AG08395 (cell line): ENCODE data around the gene SYPL2.

ENCODE experiments used
- DNase-seq: peaks from one replicate; pipeline ENCODE4 v3.0.0; 2012; ENCODE audit warnings: mixed read lengths, low spot score

Gene SYPL2

DNA sequence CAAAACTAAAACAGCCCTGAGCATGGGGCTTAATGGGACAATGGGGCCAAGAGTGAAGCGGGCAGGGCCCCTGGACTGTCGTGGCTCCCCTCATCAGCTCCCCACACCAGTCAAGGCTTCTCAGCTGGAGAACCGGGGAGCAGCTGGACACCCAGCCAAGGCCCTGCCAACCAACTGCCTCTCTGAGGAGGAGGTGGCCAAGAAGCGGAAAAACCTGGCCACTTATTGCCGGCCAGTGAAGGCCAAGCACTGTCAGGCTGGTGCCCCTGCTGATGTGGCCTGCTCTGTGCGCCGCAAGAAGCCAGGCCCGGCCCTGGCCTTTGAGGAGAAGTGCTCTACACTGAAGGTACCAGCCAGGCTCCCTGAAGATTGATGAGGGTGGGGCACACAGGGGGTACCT, 25.0 kb downstream of the SYPL2 start:
- DNase-seq, result no peak

DNA sequence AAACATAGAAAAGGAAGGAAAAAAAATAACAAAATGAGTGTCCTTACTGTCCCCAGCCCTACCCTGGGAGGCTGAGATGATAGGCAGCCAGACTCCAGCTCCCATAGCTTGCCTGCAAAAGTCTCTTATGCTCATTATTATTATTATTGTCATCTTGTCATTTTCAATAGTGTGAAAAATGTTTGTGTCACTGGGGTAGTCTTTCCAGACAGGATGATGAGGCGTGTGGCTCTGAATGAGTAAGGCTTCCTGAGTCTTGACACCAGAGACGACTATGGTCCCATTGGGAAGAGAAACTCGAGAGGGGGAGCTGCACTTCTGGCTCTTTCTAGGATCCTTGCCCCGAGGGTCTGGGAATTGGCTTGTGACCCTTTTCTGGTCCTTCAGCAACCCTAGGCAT, 26.4 kb downstream of the SYPL2 start:
- DNase-seq, result no peak

DNA sequence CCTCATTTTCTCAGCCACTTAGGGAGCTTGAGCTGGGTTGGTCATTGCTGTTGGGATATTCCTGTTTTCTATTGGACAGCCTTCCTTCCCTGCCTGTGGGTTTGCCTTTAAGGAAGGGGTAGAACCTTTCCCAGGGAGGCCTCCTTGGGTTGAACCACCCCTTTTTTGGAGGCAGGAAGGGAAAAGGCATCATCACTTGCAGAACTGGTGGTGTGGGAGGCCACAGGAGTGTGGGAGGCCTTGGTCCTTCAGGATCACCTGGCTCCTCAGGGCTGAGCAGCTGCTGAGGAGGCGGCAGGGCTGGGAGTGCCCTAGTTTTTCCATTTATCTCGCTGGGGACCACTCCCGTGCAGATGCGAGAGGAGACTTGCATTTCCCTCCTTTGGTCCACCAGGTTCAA, 26.9 kb downstream of the SYPL2 start:
- no peak for DNase-seq

DNA sequence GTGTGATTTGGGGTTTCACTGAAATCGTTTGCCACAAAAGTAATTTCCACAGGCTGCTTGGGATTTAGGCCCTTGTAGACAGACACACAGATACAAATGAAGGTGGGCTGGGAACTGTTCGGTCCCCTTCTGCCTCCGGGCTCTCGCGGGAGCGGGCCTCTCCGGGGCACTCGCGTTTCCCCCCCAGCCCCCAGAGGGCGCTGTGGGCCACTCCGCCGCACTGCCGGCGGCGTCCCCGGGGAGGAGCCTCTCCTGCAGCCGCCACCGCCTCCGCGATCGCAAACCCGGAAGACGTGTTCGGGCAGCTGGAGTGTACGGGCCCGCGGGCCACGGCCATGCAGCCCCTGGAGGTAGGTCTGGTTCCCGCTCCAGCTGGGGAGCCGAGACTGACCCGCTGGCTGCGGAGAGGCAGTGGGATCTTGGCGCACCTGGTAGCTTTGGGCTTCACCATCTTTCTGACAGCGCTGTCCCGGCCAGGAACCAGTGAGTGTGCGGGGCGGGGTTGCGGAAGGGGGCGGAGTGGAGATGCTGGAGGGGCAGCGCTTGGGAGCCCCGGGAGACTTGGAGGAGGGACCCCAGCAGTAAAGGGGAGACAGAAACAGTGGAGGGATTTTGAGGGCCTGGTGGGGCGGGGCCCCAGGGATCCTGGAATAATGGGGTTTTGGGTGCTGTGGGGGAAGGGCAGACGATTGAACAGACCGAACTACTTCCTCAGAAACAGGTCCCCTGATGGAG, 27.6 kb downstream of the SYPL2 start, which contains the start of gene CYB561D1:
Gene CYB561D1, plus strand, starts transcription at position 290 of the 735 bp plus-strand sequence. Its CDS starts 46 bp downstream, at position 336.
- DNase-seq, result peak; percentile 91

DNA sequence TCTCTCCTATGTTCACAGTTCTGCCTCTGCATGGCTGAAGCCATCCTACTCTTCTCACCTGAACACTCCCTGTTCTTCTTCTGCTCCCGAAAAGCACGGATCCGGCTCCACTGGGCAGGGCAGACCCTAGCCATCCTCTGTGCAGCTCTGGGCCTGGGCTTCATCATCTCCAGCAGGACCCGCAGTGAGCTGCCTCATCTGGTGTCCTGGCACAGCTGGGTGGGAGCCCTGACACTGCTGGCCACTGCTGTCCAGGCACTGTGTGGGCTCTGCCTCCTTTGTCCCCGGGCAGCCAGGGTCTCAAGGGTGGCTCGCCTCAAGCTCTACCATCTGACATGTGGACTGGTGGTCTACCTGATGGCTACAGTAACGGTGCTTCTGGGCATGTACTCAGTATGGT, 29.4 kb downstream of the SYPL2 start:
- DNase-seq, result no peak

DNA sequence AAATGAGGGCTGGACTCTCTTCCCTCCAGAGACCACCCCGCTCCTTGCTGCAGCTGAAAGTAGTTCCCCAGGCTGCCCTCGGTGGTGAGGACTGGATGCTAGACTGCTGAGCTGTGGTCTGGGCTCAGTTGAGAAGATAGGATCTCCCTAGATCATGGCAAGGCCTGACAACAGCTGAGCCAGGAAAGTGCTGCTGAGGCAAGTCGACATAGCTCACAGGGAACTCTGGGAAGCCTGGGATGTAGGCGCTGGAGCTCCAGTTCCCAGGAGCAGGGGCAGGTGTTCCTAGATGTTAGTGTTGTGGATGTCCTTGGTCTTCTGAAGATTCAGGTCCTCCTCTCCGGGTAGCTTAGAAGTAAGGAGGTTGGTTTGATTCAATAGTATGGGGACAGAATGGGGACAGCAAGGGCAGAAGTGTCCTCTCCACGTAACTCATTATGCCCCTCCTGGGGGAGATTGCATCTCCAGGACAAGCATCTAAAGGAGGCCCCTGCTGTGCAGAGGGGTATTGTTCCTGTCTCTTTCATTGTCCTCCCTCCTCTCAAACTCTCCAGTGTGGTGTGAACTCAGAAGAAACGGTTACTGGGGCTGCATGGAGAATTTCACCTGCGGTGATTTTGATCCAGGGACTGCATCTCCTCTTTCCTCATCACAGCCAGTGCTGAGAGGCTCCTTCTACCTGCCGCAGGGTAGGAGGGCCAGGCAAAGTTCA, 31.3 kb downstream of the SYPL2 start:
- DNase-seq, result no peak

DNA sequence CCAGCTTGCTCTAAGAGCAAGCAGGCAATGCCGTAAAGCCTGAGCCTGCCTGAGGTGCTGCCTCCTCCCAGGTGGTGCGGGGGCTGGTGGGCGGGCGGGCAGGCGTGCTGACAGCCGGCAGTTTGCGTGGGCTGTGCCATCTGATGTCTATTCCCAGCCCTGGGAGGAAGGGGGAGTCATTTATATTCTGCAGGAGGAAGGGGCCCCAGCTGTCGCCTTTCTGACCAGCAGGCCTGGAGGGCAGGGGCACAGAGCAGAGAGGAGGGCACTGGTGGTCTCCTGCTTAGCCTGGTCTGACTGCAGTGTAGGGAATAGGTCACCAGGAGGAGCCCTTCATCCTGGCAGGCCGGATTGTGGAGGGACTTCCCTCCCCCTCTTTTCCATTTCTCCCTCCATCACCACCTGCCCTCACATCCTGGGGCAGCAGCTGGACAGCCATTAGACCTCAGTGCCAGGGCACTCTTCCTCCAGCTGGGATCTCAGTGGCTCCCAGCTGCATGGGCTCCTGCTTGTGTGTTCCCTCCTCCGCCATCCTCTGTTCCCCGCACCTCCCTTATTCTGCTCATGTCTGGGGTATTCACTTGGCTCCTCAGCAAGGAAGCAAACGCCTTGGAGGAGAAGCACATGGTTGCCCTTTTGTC, 31.9 kb downstream of the SYPL2 start:
- peak; percentile 56 for DNase-seq

DNA sequence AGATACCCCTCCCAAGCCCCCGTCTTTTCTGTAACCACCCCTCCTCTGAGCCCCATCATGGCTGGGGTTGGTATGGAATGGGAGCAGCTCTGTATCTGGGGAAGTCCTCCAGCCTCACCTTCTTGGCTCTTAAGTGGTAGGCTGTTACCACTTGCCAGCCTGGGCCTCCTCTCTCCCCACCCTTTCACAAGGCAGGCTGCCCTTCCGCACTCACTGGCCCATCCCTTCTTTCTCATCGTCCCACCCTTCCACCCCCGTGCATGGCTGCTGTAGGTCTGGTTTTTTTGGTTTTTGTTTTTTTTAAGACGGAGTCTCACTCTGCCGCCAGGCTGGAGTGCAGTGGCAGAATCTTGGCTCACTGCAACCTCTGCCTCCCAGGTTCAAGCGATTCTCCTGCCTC, 32.7 kb downstream of the SYPL2 start:
- DNase-seq, result no peak

DNA sequence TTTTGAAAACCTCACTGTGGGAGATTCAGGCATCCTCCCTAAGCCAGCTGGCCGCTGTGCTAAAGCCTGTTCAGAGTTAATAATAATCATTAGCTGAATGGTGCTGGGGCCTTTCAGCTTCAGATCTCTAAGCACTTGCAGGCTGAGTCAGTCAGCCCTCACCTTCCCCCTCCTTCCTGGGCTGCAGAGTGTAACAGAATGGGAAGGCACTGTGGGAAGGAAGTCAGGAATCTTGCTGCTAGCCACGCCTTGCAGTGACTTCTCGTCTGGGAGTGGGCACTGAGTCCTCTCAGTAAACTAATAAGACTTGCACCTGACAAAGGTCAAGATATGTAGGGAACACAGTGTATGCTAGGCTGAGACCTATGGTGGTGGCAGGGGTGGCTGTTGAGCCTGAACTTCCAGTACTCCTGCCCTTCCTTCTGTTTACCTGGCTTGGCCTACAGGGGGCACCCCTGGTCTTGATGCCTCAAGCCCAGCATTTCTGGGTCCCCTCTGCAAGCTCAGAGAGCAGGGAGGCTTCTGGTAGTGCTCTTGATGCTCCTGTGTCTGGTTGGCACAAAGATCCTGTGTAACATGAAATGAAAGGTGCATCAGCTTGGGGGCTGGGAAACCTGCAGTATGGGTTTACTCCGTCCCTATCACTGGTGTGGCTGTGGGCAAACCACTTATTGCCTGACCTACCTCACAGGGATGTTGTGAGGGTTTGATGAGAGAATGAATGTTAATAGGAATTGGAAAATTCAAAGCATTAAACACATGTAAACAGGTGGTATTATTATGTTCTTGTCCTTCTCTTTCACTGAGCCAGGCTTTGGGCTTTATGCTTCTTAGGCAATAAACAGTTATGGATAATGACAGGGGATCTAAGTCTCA, 33.6 kb downstream of the SYPL2 start:
- no peak for DNase-seq

DNA sequence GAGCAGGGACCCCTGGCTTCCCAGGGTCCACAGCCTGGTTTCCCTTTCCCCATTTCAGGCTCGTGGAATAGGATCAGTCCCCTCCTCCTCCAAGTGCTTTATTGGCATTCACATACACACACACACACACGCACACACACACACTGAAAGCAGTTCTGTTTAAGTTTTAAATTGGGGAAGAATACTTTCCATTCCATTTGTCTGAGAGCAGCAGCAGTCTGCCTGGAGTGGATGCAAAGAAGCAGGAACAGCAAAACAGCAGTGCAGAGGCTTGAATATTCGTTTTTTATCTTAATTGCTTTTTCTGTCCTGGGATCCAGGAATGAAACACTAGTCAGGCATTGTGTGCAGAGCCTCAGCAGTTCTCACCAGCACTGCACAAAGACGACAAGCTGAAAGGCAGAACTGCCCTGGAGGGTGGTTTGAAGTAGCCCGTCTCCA, 34.6 kb downstream of the SYPL2 start:
- peak; percentile 62 for DNase-seq

DNA sequence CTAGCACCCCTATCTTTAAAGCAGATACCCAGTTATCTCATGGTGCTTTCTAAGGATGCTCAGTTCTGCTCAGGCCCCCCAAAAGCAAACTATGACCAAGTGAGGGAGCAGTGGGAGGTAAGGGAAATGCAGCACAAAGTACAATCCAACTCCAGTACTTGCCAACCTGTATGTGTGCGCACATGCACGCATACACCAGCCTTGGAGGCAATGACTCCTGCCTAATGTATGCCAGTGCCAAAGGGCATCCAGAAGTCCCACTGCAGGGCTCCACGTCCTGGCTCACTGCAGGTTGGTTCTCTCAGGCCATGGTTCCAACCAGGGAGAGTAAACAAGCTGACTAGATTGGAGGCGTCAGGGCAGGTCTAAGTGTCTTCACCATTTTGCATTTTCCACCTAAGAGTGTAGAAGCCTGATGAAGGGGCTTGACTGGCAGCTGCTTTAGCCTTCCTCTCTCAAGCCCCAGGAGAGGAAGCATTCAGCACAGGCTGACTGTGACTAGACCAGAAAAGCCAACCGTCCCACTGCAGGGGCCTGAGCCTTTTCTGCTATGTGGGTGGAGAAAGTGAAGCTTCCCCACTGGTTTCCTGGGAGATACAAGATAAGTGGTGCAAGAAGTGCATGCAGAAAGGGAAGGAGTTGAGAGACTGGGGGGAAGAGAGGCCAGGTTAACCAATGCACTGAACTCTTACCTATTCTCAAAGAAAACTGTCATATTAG, 35.5 kb downstream of the SYPL2 start:
- DNase-seq, result no peak

DNA sequence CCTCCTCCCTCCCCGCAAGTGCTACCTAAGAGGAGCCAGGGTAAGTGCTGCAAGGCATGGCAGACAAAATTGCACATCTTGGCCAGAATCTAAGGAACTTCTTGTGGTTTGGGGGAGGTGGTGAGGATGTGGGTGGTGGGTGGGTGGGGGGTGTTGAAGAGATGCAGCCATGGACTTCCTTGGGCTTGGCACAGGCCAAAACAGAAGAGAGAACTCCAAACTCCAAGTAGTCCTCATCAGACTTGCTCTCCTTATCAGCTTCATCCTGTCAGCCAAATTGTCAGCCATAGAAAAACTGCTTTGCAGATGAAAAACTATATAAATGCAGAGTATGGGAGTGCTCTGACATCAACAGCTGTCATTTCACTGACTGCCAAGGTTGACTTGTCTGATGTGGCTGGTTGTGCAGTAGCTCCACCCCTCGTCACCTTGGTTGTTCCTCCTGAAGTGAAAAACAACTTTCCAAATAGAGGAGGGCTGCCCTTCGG, 36.1 kb downstream of the SYPL2 start:
- no peak for DNase-seq

DNA sequence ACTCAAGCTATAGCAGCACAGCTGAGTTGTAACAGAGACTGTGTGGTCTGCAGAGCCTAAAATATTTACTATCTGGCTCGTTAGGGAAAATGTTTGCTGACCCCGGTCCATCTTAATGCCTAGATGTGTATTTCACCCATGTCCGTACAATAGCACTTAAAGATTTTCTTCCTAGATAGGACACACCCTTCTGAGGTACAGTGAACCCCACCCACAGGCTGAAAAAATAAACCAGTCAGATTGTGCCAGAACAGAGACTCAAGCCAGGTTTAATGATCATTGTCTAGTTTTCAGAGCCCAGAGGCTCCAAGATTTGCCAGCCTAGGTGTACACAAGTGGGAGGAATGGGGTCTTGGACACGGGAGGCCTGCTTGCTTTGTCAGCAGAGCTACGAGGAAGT, 37.6 kb downstream of the SYPL2 start:
- DNase-seq, result no peak

DNA sequence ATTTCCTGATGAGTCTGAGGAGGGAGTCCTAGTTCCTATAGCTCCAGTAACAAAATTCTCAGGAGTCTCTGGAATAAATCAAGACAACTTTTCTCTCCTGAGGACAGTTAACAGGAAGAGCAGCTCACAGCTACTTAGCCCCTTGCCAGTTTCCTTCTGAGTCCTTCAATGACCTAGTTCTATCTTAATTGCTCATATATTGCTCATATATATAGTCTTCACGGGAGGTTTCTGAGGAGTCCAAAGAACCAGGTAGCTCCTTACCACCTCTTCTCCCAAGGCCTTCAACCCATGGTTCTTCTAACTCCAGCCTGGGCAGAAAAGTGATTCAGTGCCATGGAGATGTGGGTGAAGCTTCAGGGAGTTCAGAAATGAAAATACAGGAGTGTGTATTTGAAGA, 38.6 kb downstream of the SYPL2 start:
- DNase-seq, result no peak

DNA sequence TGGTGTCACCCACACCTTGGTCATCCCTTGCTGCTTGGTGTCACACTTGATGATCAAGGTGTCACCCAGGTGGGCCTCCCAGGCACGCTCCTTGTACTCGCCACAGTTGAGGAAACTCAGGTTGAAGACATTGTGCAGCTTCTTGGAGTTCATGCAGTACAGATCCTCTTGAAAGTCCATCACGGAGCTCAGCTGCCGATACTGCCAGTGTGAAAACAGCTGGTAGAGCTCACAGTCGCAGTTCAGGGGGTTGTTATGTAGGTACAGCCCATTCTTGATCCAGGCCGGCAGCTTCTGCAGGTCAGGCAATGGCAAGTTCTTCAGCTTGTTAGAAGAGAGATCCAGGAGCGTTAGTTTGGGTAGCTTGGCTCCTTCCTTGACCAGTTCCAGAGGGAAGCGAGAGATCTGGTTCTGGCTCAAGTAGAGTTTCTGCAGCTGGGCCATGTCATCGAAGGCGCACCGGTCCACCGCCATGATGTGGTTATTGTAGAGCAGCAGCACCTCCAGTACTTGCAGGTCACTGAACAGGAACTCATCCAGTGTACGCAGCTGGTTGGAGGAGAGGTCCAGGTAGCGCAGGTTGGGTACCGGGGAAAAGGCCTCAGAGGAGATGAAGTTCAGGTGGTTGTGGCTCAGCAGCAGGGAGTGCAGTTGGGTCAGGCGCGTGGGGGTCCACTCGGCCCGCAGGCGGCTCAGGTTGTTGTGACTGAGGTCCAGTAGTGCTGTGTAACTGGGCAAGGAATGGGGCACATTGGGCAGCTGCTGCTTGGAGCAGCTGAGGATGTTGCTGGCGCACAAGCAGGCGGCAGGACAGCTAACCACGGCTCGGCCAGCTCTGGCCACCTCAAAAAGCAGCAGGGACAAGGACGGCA, 41.9 kb downstream of the SYPL2 start:
- DNase-seq, result no peak

DNA sequence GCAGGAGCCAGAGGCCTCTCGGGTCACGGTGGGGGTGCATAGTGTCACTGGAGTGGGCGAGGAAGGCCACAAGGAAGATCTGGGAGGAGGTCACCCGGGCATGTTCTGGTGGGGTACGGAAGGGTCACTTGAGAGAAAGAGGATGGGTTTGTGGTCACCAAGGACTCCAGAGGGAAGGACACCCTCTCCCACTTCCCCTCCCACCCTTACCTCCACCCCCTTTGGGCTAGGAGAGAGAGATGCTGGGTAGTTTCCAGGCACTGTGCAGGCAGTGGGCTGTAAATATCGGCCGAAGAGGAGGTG, 42.5 kb downstream of the SYPL2 start:
- no peak for DNase-seq

DNA sequence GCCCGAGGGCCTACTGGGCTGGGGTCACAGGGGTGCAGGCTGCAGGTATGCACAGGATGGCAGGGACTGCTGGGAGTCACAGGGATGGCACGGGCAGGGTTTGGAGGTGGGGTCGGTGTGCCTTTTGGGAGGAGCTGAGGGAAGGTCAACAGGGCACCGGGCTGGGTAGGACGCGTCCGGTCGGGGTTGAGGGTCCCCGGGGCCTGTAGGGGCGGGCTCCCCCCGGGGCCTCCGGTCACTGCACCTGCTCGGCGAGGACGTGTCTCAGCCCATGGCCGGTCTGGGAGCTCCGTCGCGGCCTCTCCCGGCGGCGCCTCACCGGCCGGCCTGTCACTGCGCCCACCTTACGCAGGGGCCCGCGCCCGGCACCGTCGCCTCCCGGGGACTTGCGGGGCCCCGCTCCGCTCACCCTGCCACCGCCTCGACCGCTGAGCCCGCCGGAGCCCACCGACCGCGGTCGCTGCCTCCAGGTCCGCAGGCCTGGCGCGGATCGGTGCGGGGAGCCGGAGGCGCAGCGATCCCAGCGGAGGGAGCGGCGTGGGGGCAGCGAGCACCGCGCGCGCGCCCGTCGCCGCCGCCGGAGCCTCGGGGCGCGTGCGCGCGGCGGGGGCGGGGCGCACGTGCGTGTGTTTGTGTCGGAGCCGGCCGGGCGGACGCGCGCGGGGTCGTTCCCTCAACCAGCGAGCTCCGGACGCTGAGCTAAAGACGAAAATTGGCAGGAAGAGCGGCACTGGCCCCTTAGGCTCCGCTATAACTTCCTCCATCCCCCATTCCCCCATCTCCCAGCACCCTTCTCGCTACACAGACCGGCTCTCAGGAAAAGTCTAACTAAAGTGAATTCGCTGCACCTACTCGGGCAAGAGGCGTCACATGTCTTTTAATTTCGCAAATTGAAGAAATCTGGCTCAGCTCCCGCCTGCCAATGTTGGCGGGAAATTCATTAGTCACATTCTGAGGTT, 43.1 kb downstream of the SYPL2 start, which contains the start of gene AMIGO1:
Gene AMIGO1, minus strand, starts transcription at position 552 of the 959 bp plus-strand sequence. CDS start 815 bp downstream, outside the sequence.
- peak; percentile 78 for DNase-seq

DNA sequence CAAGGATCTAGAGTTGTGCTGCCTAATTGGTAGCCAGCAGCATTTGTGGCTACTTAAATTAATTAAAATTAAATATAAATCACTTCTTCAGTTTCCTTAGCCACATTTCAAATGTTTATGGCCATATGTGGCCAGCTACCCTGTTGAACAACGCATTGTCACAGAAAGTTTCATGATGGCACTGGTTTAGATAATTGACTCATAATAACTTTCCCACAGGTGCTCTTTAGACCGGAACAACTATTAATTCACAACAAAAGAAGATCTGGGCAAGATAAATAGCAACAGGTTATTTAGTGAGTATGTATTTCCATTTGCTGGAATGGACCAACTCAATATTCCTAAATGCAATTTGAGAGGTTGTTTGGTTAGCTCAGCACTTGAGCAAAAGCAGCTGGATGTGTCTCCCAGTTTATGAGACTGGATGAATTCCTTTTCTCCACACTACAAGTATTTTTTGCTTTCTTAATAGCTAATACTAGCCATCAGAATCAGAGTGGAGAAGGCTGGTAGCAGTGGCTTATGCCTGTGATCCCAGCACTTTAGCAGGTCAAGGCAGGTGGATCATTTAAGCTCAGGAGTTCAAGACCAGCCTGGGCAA, 46.9 kb downstream of the SYPL2 start:
- DNase-seq, result no peak

DNA sequence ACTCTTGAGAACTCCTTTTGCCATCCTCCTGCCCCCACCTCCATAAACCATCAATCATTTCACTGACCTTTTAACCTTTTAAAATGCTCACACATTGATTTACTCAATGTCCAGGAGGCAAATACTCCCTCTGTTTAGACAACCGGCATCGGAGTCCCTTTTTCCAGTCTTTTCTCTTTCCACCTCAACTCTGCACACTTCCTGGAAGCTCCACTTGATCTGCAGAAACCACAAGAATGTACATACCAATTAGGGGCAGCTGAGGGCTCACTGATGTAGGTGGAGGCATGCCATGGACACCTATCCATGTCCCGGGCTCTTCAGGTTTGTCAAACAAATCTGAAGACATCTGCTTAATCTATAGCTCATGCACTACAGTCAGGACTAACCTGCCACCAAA, 48.5 kb downstream of the SYPL2 start:
- no peak for DNase-seq
